HCT116 (cell line): ENCODE measurements around the gene BMP7. TPM values are rescaled to one million over a fixed set of nuclear protein-coding genes. Genes with fewer than 3 reads are reported as not detected.

Experiments used
- ATAC-seq: fragments of 200-7000 bp; cut with Tn5 transposase; 2 replicates; pipeline ENCODE4 v1.9.1; 2020; ENCODE audit warnings: mild to moderate bottlenecking, moderate library complexity
- BruUV-seq: library from RNA; stranded (reverse); fragments of 400-500 nt; replicated peaks from 2 replicates; lab custom pipeline; 2021; lab: Mats Ljungman, UMichigan
- CTCF ChIA-PET: fragments of 300-600 bp; sonication (Branson Sonifier 250); formaldehyde crosslinking; loops from one replicate; lab custom pipeline; 2021; ENCODE audit warnings: antibody characterized with exemption; lab: Charles Lee
- POLR2A ChIA-PET: fragments of 300-600, 350-600 bp; sonication (Branson Sonifier 250); formaldehyde crosslinking; loops from one replicate; lab custom pipeline; 2021; ENCODE audit warnings: antibody characterized with exemption; lab: Charles Lee
- RAD21 ChIA-PET, 2 experiments: fragments of 300-600 bp; sonication (Branson Sonifier 250); formaldehyde crosslinking; loops; one replicate each; lab custom pipeline; 2023; ENCODE audit warnings: low total read pairs in 2 of 2; ENCODE audit not compliant: uncharacterized antibody in 2 of 2, unreplicated experiment in 2 of 2, low non-redundant PET in 1 of 2; lab: Charles Lee
- DNase-seq: peaks from one replicate; pipeline ENCODE4 v3.0.0-alpha.2; 2010; ENCODE audit warnings: low read depth, low spot score
- H2AFZ ChIP-seq: fragments of 200-600 bp; shearing (Covaris generic), sonication (generic); 2 replicates; pipeline ENCODE4 v1.6.1; 2017; ENCODE audit warnings: low read depth, mixed run types, mixed read lengths, antibody characterized with exemption, low read length; ENCODE audit not compliant: poor library complexity, severe bottlenecking
- H3K27ac ChIP-seq: 2 replicates; pipeline ENCODE4 v1.5.1; 2012; ENCODE audit warnings: low read depth, low read length
- H3K27me3 ChIP-seq: fragments of 200-600 bp; sonication (generic); 2 replicates; pipeline ENCODE4 v1.6.1; 2016; ENCODE audit warnings: mixed run types, low read length, mixed read lengths; ENCODE audit not compliant: insufficient read depth
- H3K36me3 ChIP-seq, 2 experiments: fragments of 200-500 bp in 1 of 2; fragments of 200-600 bp in 1 of 2; sonication (Bioruptor generic) in 1 of 2; sonication (generic) in 1 of 2; 2 replicates each; pipeline versions ENCODE4 v1.5.1 to v1.6.1; 2014 to 2016; ENCODE audit warnings: low read length in 2 of 2, inconsistent platforms in 1 of 2, mixed read lengths in 1 of 2, mixed run types in 1 of 2; ENCODE audit not compliant: insufficient read depth in 2 of 2, control insufficient read depth in 1 of 2
- H3K4me1 ChIP-seq, 2 experiments: fragments of 200-600 bp in 1 of 2; sonication (generic) in 1 of 2; 2 replicates each; pipeline versions ENCODE4 v1.5.1 to v1.6.1; 2012 to 2017; ENCODE audit warnings: low read length in 2 of 2, inconsistent platforms in 1 of 2, mild to moderate bottlenecking in 1 of 2, mixed read lengths in 1 of 2, mixed run types in 1 of 2, moderate library complexity in 1 of 2; ENCODE audit not compliant: insufficient read depth in 2 of 2, control insufficient read depth in 1 of 2
- H3K4me2 ChIP-seq: fragments of 200-600 bp; sonication (generic); 2 replicates; pipeline ENCODE4 v1.6.1; 2017; ENCODE audit warnings: mixed run types, low read length, mixed read lengths
- H3K4me3 ChIP-seq, 2 experiments: fragments of 200-600 bp in 1 of 2; sonication (generic) in 1 of 2; replicated peaks in 1 of 2; 2 replicates each; pipeline ENCODE4 v1.5.1; 2011 to 2016; ENCODE audit warnings: low read length in 2 of 2, control low read depth in 1 of 2, low read depth in 1 of 2, mild to moderate bottlenecking in 1 of 2, mixed read lengths in 1 of 2, mixed run types in 1 of 2
- H3K79me2 ChIP-seq: fragments of 200-600 bp; sonication (generic); 2 replicates; pipeline ENCODE4 v1.6.1; 2017; ENCODE audit warnings: mild to moderate bottlenecking, mixed run types, low read length, moderate library complexity, mixed read lengths; ENCODE audit not compliant: insufficient read depth
- H3K9ac ChIP-seq: fragments of 200-600 bp; sonication (generic); 2 replicates; pipeline ENCODE4 v1.6.1; 2016; ENCODE audit warnings: low read length, mixed read lengths
- H3K9me2 ChIP-seq: fragments of 200-600 bp; sonication (generic), shearing (Covaris generic); 2 replicates; pipeline ENCODE4 v1.6.1; 2017; ENCODE audit warnings: mixed run types, mild to moderate bottlenecking, moderate library complexity; ENCODE audit not compliant: insufficient read depth
- H3K9me3 ChIP-seq, 2 experiments: fragments of 200-500 bp in 1 of 2; fragments of 200-600 bp in 1 of 2; sonication (Bioruptor generic) in 1 of 2; sonication (generic) in 1 of 2; 2 replicates each; pipeline ENCODE4 v1.6.1; 2014 to 2017; ENCODE audit warnings: low read length in 2 of 2, mixed read lengths in 2 of 2, inconsistent platforms in 1 of 2, low read depth in 1 of 2, mild to moderate bottlenecking in 1 of 2, mixed run types in 1 of 2, moderate library complexity in 1 of 2; ENCODE audit not compliant: control insufficient read depth in 1 of 2, insufficient read depth in 1 of 2
- H4K20me1 ChIP-seq: fragments of 200-600 bp; sonication (generic), shearing (Covaris generic); 2 replicates; pipeline ENCODE4 v1.6.1; 2017; ENCODE audit warnings: mixed run types, mild to moderate bottlenecking, moderate library complexity; ENCODE audit not compliant: insufficient read depth
- EGR1 ChIP-seq: IDR thresholded peaks from 2 replicates; pipeline ENCODE4 v1.6.1; 2012; ENCODE audit warnings: low read depth
- EZH2phosphoT487 ChIP-seq: fragments of 200-600 bp; IDR thresholded peaks from 2 replicates; pipeline ENCODE4 v1.6.1; 2018; ENCODE audit warnings: antibody characterized with exemption, borderline replicate concordance
- MAX ChIP-seq: IDR thresholded peaks from 2 replicates; pipeline ENCODE4 v1.6.1; 2012
- POLR2A ChIP-seq: IDR thresholded peaks from 2 replicates; pipeline ENCODE4 v1.7.0; 2011; ENCODE audit warnings: borderline replicate concordance; ENCODE audit not compliant: insufficient read depth, insufficient read length; ENCODE audit errors: extremely low read depth
- RAD21 ChIP-seq: IDR thresholded peaks from 2 replicates; pipeline ENCODE4 v1.6.1; 2012; ENCODE audit warnings: low read depth, mild to moderate bottlenecking
- SIN3A ChIP-seq: IDR thresholded peaks from 2 replicates; pipeline ENCODE4 v1.6.1; 2012; ENCODE audit warnings: low read depth
- SP1 ChIP-seq: IDR thresholded peaks from 2 replicates; pipeline ENCODE4 v1.6.1; 2012; ENCODE audit warnings: low read depth
- SRF ChIP-seq: IDR thresholded peaks from 2 replicates; pipeline ENCODE4 v1.6.1; 2012; ENCODE audit warnings: low read depth
- YY1 ChIP-seq: IDR thresholded peaks from 2 replicates; pipeline ENCODE4 v1.6.1; 2011; ENCODE audit warnings: low read length, low read depth, moderate library complexity, mild to moderate bottlenecking; ENCODE audit not compliant: insufficient replicate concordance; ENCODE audit errors: extremely low read depth
- ZBTB33 ChIP-seq: IDR thresholded peaks from 2 replicates; pipeline ENCODE4 v1.6.1; 2011; ENCODE audit warnings: mild to moderate bottlenecking, low read length, moderate library complexity; ENCODE audit not compliant: insufficient replicate concordance; ENCODE audit errors: extremely low read depth
- ZNF274 ChIP-seq: fragments of 200-500 bp; sonication (Bioruptor generic); IDR thresholded peaks from 2 replicates; pipeline ENCODE4 v1.6.1; 2014; ENCODE audit warnings: mild to moderate bottlenecking, low read depth, low read length, inconsistent platforms
- intact Hi-C: fragments of 100-400 bp; cut with micrococcal nuclease; formaldehyde crosslinking; loops from 2 replicates; pipeline ENCODE4 v1.10.0; 2022
- total RNA-seq: library from RNA; stranded (reverse); gene quantifications from one replicate; pipeline ENCODE4 v1.2.1, GENCODE V29; 2021; ENCODE audit not compliant: unreplicated experiment

Gene BMP7
- total RNA-seq, 1 experiment from 2014 or later: 7.0 TPM

GRCh38 chr20:57134804-57135203, 131.6 kb downstream of the BMP7 start:
- no TSS peak for BruUV-seq
- DNase-seq: no peak
- no peak overlapping the region for H3K9ac ChIP-seq
- H3K4me3 ChIP-seq: no peak overlapping the region
- no peaks in the 10 kb centered on the region for H3K9me3 ChIP-seq
- ATAC-seq: no peak
- TF ChIP-seq POLR2A: no peak
- no peak for TF ChIP-seq ZNF274
- no peak for TF ChIP-seq SRF
- no peak for TF ChIP-seq YY1
- no peak for TF ChIP-seq SIN3A
- no peak for TF ChIP-seq ZBTB33
- TF ChIP-seq RAD21: no peak
- no peak for TF ChIP-seq EZH2phosphoT487
- no peak for TF ChIP-seq SP1
- no peak for TF ChIP-seq EGR1
- TF ChIP-seq MAX: no peak
- H3K4me1 ChIP-seq: no peaks in the 10 kb centered on the region
- intact Hi-C loops: no loop called here
- no peaks in the 10 kb centered on the region for H4K20me1 ChIP-seq
- no peak overlapping the region for H3K4me2 ChIP-seq
- H3K36me3 ChIP-seq: no peaks in the 10 kb centered on the region
- ChIA-PET CTCF (no interaction called here), RAD21 (no interaction called here), POLR2A (no interaction called here)
- no peaks in the 10 kb centered on the region for H3K79me2 ChIP-seq
- no peaks in the 10 kb centered on the region for H3K9me2 ChIP-seq
- H3K27me3 ChIP-seq: 0 out of 2 replicates have a peak, but pooled peaks cover 4% of the 10 kb centered on the region
- no peak overlapping the region for H2AFZ ChIP-seq
- no peak overlapping the region for H3K27ac ChIP-seq
